ENCODE measurements around the gene AMDHD2. TPM values are rescaled to one million over a fixed set of nuclear protein-coding genes. Genes with fewer than 3 reads are reported as not detected.

Gene AMDHD2
- 88.0 TPM for polyA plus RNA-seq
- long read RNA-seq, donor 1, transcript AMDHD2-205 (2 exons, 859 nt): minor isoform, 6 of 16 reads
- long read RNA-seq, donor 1, transcript AMDHD2-201 (11 exons, 1,459 nt): major isoform, 9 of 16 reads
- long read RNA-seq, donor 1, partial matches to known transcripts: 0 of 16 reads
- long read RNA-seq, donor 1, other reads (novel, unspliced or antisense): 0 of 16 reads
- long read RNA-seq, donor 2, transcript AMDHD2-205 (2 exons, 859 nt): minor isoform, 8 of 22 reads
- long read RNA-seq, donor 2, transcript AMDHD2-201 (11 exons, 1,459 nt): major isoform, 9 of 22 reads
- long read RNA-seq, donor 2, partial matches to known transcripts: 0 of 22 reads
- long read RNA-seq, donor 2, other reads (novel, unspliced or antisense): 0 of 22 reads
- long read RNA-seq, donor 3: 0 reads
- long read RNA-seq, donor 4, partial matches to known transcripts: 0 of 4 reads
- long read RNA-seq, donor 4, other reads (novel, unspliced or antisense): 0 of 4 reads
- long read RNA-seq, donor 5, partial matches to known transcripts: 0 of 8 reads
- long read RNA-seq, donor 5, other reads (novel, unspliced or antisense): 0 of 8 reads
- long read RNA-seq, donor 6, transcript AMDHD2-201 (11 exons, 1,459 nt): major isoform, 16 of 29 reads
- long read RNA-seq, donor 6, transcript AMDHD2-205 (2 exons, 859 nt): minor isoform, 10 of 29 reads
- long read RNA-seq, donor 6, partial matches to known transcripts: 0 of 29 reads
- long read RNA-seq, donor 6, other reads (novel, unspliced or antisense): 0 of 29 reads
- long read RNA-seq, donor 7, partial matches to known transcripts: 0 of 1 reads
- long read RNA-seq, donor 7, other reads (novel, unspliced or antisense): 0 of 1 reads
- long read RNA-seq, donor 8, transcript AMDHD2-205 (2 exons, 859 nt): major isoform, 13 of 35 reads
- long read RNA-seq, donor 8, transcript AMDHD2-201 (11 exons, 1,459 nt): major isoform, 13 of 35 reads
- long read RNA-seq, donor 8, partial matches to known transcripts: 0 of 35 reads
- long read RNA-seq, donor 8, other reads (novel, unspliced or antisense): 0 of 35 reads
- long read RNA-seq, donor 9, transcript AMDHD2-201 (11 exons, 1,459 nt): major isoform, 7 of 18 reads
- long read RNA-seq, donor 9, partial matches to known transcripts: 0 of 18 reads
- long read RNA-seq, donor 9, other reads (novel, unspliced or antisense): 0 of 18 reads
- long read RNA-seq, donor 10, transcript AMDHD2-201 (11 exons, 1,459 nt): minor isoform, 5 of 19 reads
- long read RNA-seq, donor 10, transcript AMDHD2-205 (2 exons, 859 nt): major isoform, 8 of 19 reads
- long read RNA-seq, donor 10, partial matches to known transcripts: 0 of 19 reads
- long read RNA-seq, donor 10, other reads (novel, unspliced or antisense): 0 of 19 reads
- long read RNA-seq, donor 11, transcript AMDHD2-201 (11 exons, 1,459 nt): major isoform, 13 of 23 reads
- long read RNA-seq, donor 11, partial matches to known transcripts: 0 of 23 reads
- long read RNA-seq, donor 11, other reads (novel, unspliced or antisense): 0 of 23 reads

- DNase-seq: peak; percentile 90 to 92
- peaks cover 69% of the 10 kb centered on the region for H3K4me1 ChIP-seq (ENCODE audit: control insufficient read depth, insufficient read depth, low read length)
- peak within 1 kb of the TSS; percentile 89 for H3K27ac ChIP-seq (ENCODE audit: low read length)
- H3K9me3 ChIP-seq (ENCODE audit: control insufficient read depth, low read depth, low read length): peaks cover 6% of the 10 kb centered on the region
- H3K27me3 ChIP-seq (ENCODE audit: control insufficient read depth, insufficient read depth, low read length): no peaks in the 10 kb centered on the region
- H3K36me3 ChIP-seq (ENCODE audit: control insufficient read depth, insufficient read depth, low read length): peaks cover 34% of the 10 kb centered on the region
- WGBS (ENCODE audit: insufficient coverage, low lambda C conversion rate): no CpG with 5 or more reads among the region's 83 CpGs
- H3K4me3 ChIP-seq (ENCODE audit: low read length): peak within 1 kb of the TSS; percentile 79
Observed at GRCh38 chr16:2520097-2520783, at the start of gene AMDHD2. AMDHD2 (plus strand) TSS chr16:2520371; CDS start chr16:2520459, 88 bp downstream.

- Histone ChIP-seq H3K27ac (ENCODE audit: low read length) (no peak overlapping the region), H3K4me1 (ENCODE audit: control insufficient read depth, insufficient read depth, low read length) (peaks cover 18% of the 10 kb centered on the region), H3K4me3 (ENCODE audit: low read length) (no peak overlapping the region), H3K9me3 (ENCODE audit: control insufficient read depth, low read depth, low read length) (peaks cover 9% of the 10 kb centered on the region), H3K27me3 (ENCODE audit: control insufficient read depth, insufficient read depth, low read length) (peaks cover 51% of the 10 kb centered on the region), H3K36me3 (ENCODE audit: control insufficient read depth, insufficient read depth, low read length) (no peaks in the 10 kb centered on the region)
- no peak for DNase-seq
- WGBS (ENCODE audit: insufficient coverage, low lambda C conversion rate): no CpG with 5 or more reads among the region's 9 CpGs
Observed at GRCh38 chr16:2470603-2471015, 49.6 kb upstream of the AMDHD2 start.

GRCh38 chr16:2471016-2471652, 49.0 kb upstream of the AMDHD2 start, which contains the start of gene NTN3:
NTN3 (plus strand) TSS chr16:2471297; CDS start chr16:2471702, 405 bp downstream.
- DNase-seq: peak in 1 of 2 donors; percentile 41
- WGBS (ENCODE audit: insufficient coverage, low lambda C conversion rate): no CpG with 5 or more reads among the region's 59 CpGs
- Histone ChIP-seq H3K4me1 (ENCODE audit: control insufficient read depth, insufficient read depth, low read length) (peaks cover 23% of the 10 kb centered on the region), H3K36me3 (ENCODE audit: control insufficient read depth, insufficient read depth, low read length) (no peaks in the 10 kb centered on the region), H3K4me3 (ENCODE audit: low read length) (no peak within 1 kb of the TSS), H3K27me3 (ENCODE audit: control insufficient read depth, insufficient read depth, low read length) (peaks cover 51% of the 10 kb centered on the region), H3K27ac (ENCODE audit: low read length) (no peak within 1 kb of the TSS), H3K9me3 (ENCODE audit: control insufficient read depth, low read depth, low read length) (peaks cover 9% of the 10 kb centered on the region)

GRCh38 chr16:2471653-2472487, 48.3 kb upstream of the AMDHD2 start:
- WGBS (ENCODE audit: insufficient coverage, low lambda C conversion rate): no CpG with 5 or more reads among the region's 61 CpGs
- no peak for DNase-seq
- H3K4me3 ChIP-seq (ENCODE audit: low read length): no peak overlapping the region
- no peak overlapping the region for H3K27ac ChIP-seq (ENCODE audit: low read length)
- no peaks in the 10 kb centered on the region for H3K36me3 ChIP-seq (ENCODE audit: control insufficient read depth, insufficient read depth, low read length)
- peaks cover 9% of the 10 kb centered on the region for H3K9me3 ChIP-seq (ENCODE audit: control insufficient read depth, low read depth, low read length)
- peaks cover 51% of the 10 kb centered on the region for H3K27me3 ChIP-seq (ENCODE audit: control insufficient read depth, insufficient read depth, low read length)
- H3K4me1 ChIP-seq (ENCODE audit: control insufficient read depth, insufficient read depth, low read length): peaks cover 24% of the 10 kb centered on the region

- no peak for DNase-seq
- no peak overlapping the region for H3K27ac ChIP-seq (ENCODE audit: low read length)
- H3K27me3 ChIP-seq (ENCODE audit: control insufficient read depth, insufficient read depth, low read length): peaks cover 47% of the 10 kb centered on the region
- H3K4me1 ChIP-seq (ENCODE audit: control insufficient read depth, insufficient read depth, low read length): peaks cover 24% of the 10 kb centered on the region
- peaks cover 9% of the 10 kb centered on the region for H3K9me3 ChIP-seq (ENCODE audit: control insufficient read depth, low read depth, low read length)
- H3K4me3 ChIP-seq (ENCODE audit: low read length): no peak overlapping the region
- no peaks in the 10 kb centered on the region for H3K36me3 ChIP-seq (ENCODE audit: control insufficient read depth, insufficient read depth, low read length)
- WGBS (ENCODE audit: insufficient coverage, low lambda C conversion rate): no CpG with 5 or more reads among the region's 27 CpGs
Observed at GRCh38 chr16:2472488-2472864, 47.7 kb upstream of the AMDHD2 start.

- Histone ChIP-seq H3K4me3 (ENCODE audit: low read length) (no peak overlapping the region), H3K27me3 (ENCODE audit: control insufficient read depth, insufficient read depth, low read length) (peaks cover 47% of the 10 kb centered on the region), H3K4me1 (ENCODE audit: control insufficient read depth, insufficient read depth, low read length) (peaks cover 27% of the 10 kb centered on the region), H3K27ac (ENCODE audit: low read length) (no peak overlapping the region), H3K36me3 (ENCODE audit: control insufficient read depth, insufficient read depth, low read length) (no peaks in the 10 kb centered on the region), H3K9me3 (ENCODE audit: control insufficient read depth, low read depth, low read length) (peaks cover 9% of the 10 kb centered on the region)
- no peak for DNase-seq
- no CpG with 5 or more reads among the region's 14 CpGs for WGBS (ENCODE audit: insufficient coverage, low lambda C conversion rate)
Observed at GRCh38 chr16:2472885-2473445, 47.2 kb upstream of the AMDHD2 start.

- no peak overlapping the region for H3K4me3 ChIP-seq (ENCODE audit: low read length)
- no CpG with 5 or more reads among the region's 49 CpGs for whole genome bisulfite sequencing (ENCODE audit: insufficient coverage, low lambda C conversion rate)
- DNase-seq: peak in 1 of 2 donors; percentile 27
- H3K27me3 ChIP-seq (ENCODE audit: control insufficient read depth, insufficient read depth, low read length): peaks cover 42% of the 10 kb centered on the region
- H3K9me3 ChIP-seq (ENCODE audit: control insufficient read depth, low read depth, low read length): peaks cover 9% of the 10 kb centered on the region
- H3K27ac ChIP-seq (ENCODE audit: low read length): no peak overlapping the region
- peaks cover 27% of the 10 kb centered on the region for H3K4me1 ChIP-seq (ENCODE audit: control insufficient read depth, insufficient read depth, low read length)
- H3K36me3 ChIP-seq (ENCODE audit: control insufficient read depth, insufficient read depth, low read length): no peaks in the 10 kb centered on the region
Observed at GRCh38 chr16:2473446-2473926, 46.7 kb upstream of the AMDHD2 start.
